ENCODE data around the gene KIF7. TPM values are rescaled to one million over a fixed set of nuclear protein-coding genes. Genes with fewer than 3 reads are reported as not detected.

KIF7 gene
- polyA plus RNA-seq, 1 donor (not counting 4 experiments of a cell fraction or from before 2014, with no cell fraction given) = 0.54 TPM

DNA sequence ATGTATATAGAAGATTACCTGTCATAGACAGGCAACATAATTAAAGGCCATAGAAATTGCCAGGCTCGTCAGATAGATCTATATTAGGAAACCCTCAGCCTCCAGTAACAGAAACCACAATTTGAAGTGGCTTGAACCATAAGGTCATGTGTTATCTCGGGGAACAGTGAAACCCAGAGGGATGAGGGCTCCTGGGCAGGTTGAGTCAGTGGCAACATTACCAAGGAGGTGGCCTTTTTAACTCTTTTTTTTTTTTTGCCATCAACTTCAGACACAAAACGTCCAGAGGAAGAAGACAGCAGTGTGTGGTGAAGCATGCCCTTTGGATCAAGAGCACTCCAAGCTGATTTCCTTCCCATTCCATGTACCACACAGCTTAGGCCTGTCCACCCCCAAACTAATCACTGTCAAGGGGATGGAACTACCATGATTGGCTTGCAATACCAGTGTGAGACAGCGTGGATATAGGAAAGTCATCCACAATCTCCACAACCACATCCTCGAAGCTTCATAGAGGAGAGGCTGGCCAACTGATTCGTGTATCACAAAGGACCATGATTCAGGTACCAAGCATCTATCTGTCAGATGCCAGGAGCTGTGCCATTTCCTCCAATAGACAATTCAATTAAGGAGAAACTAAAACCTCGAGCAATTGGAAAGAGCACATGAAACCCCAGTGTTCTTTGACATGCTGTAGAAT lies 999 bp upstream of the KIF7 start:
- H3K27ac ChIP-seq (ENCODE audit: control insufficient read depth, insufficient read depth, low read length) = no peak overlapping the region
- H3K4me3 ChIP-seq (ENCODE audit: control insufficient read depth in 2 of 3, extremely low read depth in 1 of 3, insufficient read depth in 2 of 3, low read depth in 1 of 3, low read length in 3 of 3) = no peak overlapping the region
- H3K9me3 ChIP-seq (ENCODE audit: control insufficient read depth, low read depth, low read length) = no peaks in the 10 kb centered on the region
- DNase-seq (ENCODE audit: low read depth, low spot score) (no peak), FAIRE-seq (peak; percentile 72)
- TF ChIP-seq, protein P1, sequence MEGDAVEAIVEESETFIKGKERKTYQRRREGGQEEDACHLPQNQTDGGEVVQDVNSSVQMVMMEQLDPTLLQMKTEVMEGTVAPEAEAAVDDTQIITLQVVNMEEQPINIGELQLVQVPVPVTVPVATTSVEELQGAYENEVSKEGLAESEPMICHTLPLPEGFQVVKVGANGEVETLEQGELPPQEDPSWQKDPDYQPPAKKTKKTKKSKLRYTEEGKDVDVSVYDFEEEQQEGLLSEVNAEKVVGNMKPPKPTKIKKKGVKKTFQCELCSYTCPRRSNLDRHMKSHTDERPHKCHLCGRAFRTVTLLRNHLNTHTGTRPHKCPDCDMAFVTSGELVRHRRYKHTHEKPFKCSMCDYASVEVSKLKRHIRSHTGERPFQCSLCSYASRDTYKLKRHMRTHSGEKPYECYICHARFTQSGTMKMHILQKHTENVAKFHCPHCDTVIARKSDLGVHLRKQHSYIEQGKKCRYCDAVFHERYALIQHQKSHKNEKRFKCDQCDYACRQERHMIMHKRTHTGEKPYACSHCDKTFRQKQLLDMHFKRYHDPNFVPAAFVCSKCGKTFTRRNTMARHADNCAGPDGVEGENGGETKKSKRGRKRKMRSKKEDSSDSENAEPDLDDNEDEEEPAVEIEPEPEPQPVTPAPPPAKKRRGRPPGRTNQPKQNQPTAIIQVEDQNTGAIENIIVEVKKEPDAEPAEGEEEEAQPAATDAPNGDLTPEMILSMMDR (optimal IDR thresholded peaks at IDR 0.05 in 1 of 3, IDR thresholded peaks at IDR 0.05 in 1 of 3, conservative IDR thresholded peaks at IDR 0.05 in 1 of 3; ENCODE audit: extremely low read depth in 1 of 3, insufficient read depth in 2 of 3, low read length in 3 of 3) = no peak
- no peak for TF ChIP-seq EZH2 (IDR thresholded peaks at IDR 0.05; ENCODE audit: low read length)
- peaks cover 3% of the 10 kb centered on the region for H3K4me1 ChIP-seq (ENCODE audit: control insufficient read depth, extremely low read depth, insufficient read depth, low read length)
- H3K4me2 ChIP-seq (ENCODE audit: control insufficient read depth, extremely low read depth, insufficient read depth, low read depth, low read length) = no peak overlapping the region
- H3K36me3 ChIP-seq (ENCODE audit: control insufficient read depth in 2 of 2, extremely low read depth in 1 of 2, insufficient read depth in 2 of 2, low read length in 2 of 2) = no peaks in the 10 kb centered on the region
- H3K27me3 ChIP-seq (ENCODE audit: control insufficient read depth, extremely low read depth, insufficient read depth, low read length) = peaks cover 6% of the 10 kb centered on the region
- H2AFZ ChIP-seq (ENCODE audit: control insufficient read depth, low read length) = no peak overlapping the region
- H4K20me1 ChIP-seq (ENCODE audit: control insufficient read depth, extremely low read depth, insufficient read depth, low read length) = no peaks in the 10 kb centered on the region
- dilution Hi-C loops (cut with MboI; ENCODE audit: extremely low pct_ligation_motif_present, low sequenced_read_pairs) = no loop called here
- H3K79me2 ChIP-seq (ENCODE audit: control insufficient read depth, insufficient read depth, low read length) = no peaks in the 10 kb centered on the region
- no peak overlapping the region for H3K9ac ChIP-seq (ENCODE audit: control insufficient read depth, extremely low read depth, insufficient read depth, low read length)
- no peaks in the 10 kb centered on the region for H3K9me1 ChIP-seq (ENCODE audit: control insufficient read depth, extremely low read depth, insufficient read depth, low read length)

DNA sequence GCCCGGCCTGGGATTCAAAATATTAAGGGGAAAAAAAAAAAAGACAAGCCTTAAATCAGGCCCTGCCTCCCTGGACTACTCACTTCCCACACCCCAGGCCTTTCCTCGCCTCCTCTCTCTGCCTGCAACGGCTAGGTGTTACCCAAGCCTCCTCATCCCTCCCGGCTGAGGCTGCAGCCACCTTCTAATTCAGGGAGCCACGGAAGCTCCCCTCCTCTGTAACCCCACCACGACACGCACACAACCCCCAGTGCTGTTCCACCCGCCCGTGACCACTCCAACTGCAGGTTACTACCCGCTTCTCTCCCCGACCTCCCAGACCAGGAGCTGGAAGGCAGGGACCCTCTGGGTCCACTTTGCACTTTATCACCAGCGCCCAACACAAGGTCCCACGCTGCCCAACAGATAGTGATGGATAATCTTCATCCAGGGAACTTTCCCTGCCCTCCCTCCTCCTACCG lies 936 bp downstream of the KIF7 start:
- no peaks in the 10 kb centered on the region for H3K9me1 ChIP-seq (ENCODE audit: control insufficient read depth, extremely low read depth, insufficient read depth, low read length)
- H3K27me3 ChIP-seq (ENCODE audit: control insufficient read depth, extremely low read depth, insufficient read depth, low read length) = peaks cover 6% of the 10 kb centered on the region
- H2AFZ ChIP-seq (ENCODE audit: control insufficient read depth, low read length) = peak overlapping the region; percentile 65
- no peaks in the 10 kb centered on the region for H3K9me3 ChIP-seq (ENCODE audit: control insufficient read depth, low read depth, low read length)
- dilution Hi-C loops (cut with MboI; ENCODE audit: extremely low pct_ligation_motif_present, low sequenced_read_pairs) = no loop called here
- H4K20me1 ChIP-seq (ENCODE audit: control insufficient read depth, extremely low read depth, insufficient read depth, low read length) = no peaks in the 10 kb centered on the region
- FAIRE-seq (no peak), DNase-seq (ENCODE audit: low read depth, low spot score) (no peak)
- H3K36me3 ChIP-seq (ENCODE audit: control insufficient read depth in 2 of 2, extremely low read depth in 1 of 2, insufficient read depth in 2 of 2, low read length in 2 of 2) = no peaks in the 10 kb centered on the region
- H3K4me1 ChIP-seq (ENCODE audit: control insufficient read depth, extremely low read depth, insufficient read depth, low read length) = peaks cover 3% of the 10 kb centered on the region
- TF ChIP-seq, protein P1 (optimal IDR thresholded peaks at IDR 0.05 in 1 of 3, IDR thresholded peaks at IDR 0.05 in 1 of 3, conservative IDR thresholded peaks at IDR 0.05 in 1 of 3; ENCODE audit: extremely low read depth in 1 of 3, insufficient read depth in 2 of 3, low read length in 3 of 3) = no peak
- TF ChIP-seq EZH2 (IDR thresholded peaks at IDR 0.05; ENCODE audit: low read length) = no peak
- no peak overlapping the region for H3K27ac ChIP-seq (ENCODE audit: control insufficient read depth, insufficient read depth, low read length)
- peak overlapping the region; percentile 45 for H3K9ac ChIP-seq (ENCODE audit: control insufficient read depth, extremely low read depth, insufficient read depth, low read length)
- H3K4me2 ChIP-seq (ENCODE audit: control insufficient read depth, extremely low read depth, insufficient read depth, low read depth, low read length) = peak overlapping the region; percentile 79
- H3K4me3 ChIP-seq (ENCODE audit: control insufficient read depth in 2 of 3, extremely low read depth in 1 of 3, insufficient read depth in 2 of 3, low read depth in 1 of 3, low read length in 3 of 3) = peak overlapping the region; percentile 49 to 65 (median 53)
- no peaks in the 10 kb centered on the region for H3K79me2 ChIP-seq (ENCODE audit: control insufficient read depth, insufficient read depth, low read length)

All from keratinocyte (primary cell).